Measurements from ENCODE around the gene LAMTOR2. TPM values are rescaled to one million over a fixed set of nuclear protein-coding genes. Genes with fewer than 3 reads are reported as not detected.
A peak's percentile ranks its signal among the peaks of the same experiment; 100 is the strongest.

The LAMTOR2 gene
- total RNA-seq, 1 experiment from 2014 or later, result 63.4 TPM

GRCh38 chr1:156065871-156066270 lies 11.3 kb downstream of the LAMTOR2 start:
- Histone ChIP-seq H3K9me3 (ENCODE audit: control insufficient read depth, insufficient read depth, low read depth, low read length) (no peaks in the 10 kb centered on the region), H3K27me3 (ENCODE audit: control insufficient read depth, insufficient read depth, low read length) (no peaks in the 10 kb centered on the region), H3K27ac (ENCODE audit: low read length) (no peak overlapping the region), H3K4me3 (ENCODE audit: low read depth in 2 of 2, low read length in 2 of 2) (no peak overlapping the region), H3K36me3 (ENCODE audit: control insufficient read depth, insufficient read depth, low read length) (peaks cover 2% of the 10 kb centered on the region; the same call in 1 of the 2 replicates), H3K4me1 (ENCODE audit: control insufficient read depth, insufficient read depth, low read length) (no peaks in the 10 kb centered on the region)
- DNase-seq (ENCODE audit: low read depth, low spot score) (no peak), ATAC-seq (peak; percentile 23; the same call in 1 of the 2 replicates)
- BruUV-seq (replicated peaks), result no TSS peak
- ChIA-PET CTCF (interaction anchor here (1.1 to 1.5 kb wide), 4 partner anchors 8 to 131 kb away, joined by 3 to 14 read pairs (median 6); no protein-coding TSS in a partner anchor), POLR2A (interaction anchor here (0.5 to 0.6 kb wide), 2 partner anchors 66 to 131 kb away, joined by 3 to 12 read pairs; no protein-coding TSS in a partner anchor)
- intact Hi-C loops (cut with micrococcal nuclease; ENCODE audit: unreplicated experiment), result no loop called here
- TF ChIP-seq TCF7L2 (IDR thresholded peaks at IDR 0.05; ENCODE audit: low read depth, low read length), result no peak
- TF ChIP-seq POLR2AphosphoS5 (IDR thresholded peaks at IDR 0.05; ENCODE audit: low read depth, low read length), result no peak
- no peak for TF ChIP-seq SIN3A (IDR thresholded peaks at IDR 0.05; ENCODE audit: borderline replicate concordance, insufficient read depth, low read depth, low read length)
- no peak for TF ChIP-seq CTCF (IDR thresholded peaks at IDR 0.05)
- TF ChIP-seq REST (IDR thresholded peaks at IDR 0.05; ENCODE audit: insufficient read depth in 1 of 2, low read depth in 2 of 2, low read length in 1 of 2), result no peak
- in situ Hi-C loops (cut with HindIII; ENCODE audit: low pct_unique_long_range_greater_than_20kb, low sequenced_read_pairs), result no loop called here

- BruUV-seq (replicated peaks), result no TSS peak
- DNase-seq (ENCODE audit: low read depth, low spot score) (no peak), ATAC-seq (no peak)
- Histone ChIP-seq H3K4me1 (ENCODE audit: control insufficient read depth, insufficient read depth, low read length) (no peaks in the 10 kb centered on the region), H3K36me3 (ENCODE audit: control insufficient read depth, insufficient read depth, low read length) (no peaks in the 10 kb centered on the region), H3K27ac (ENCODE audit: low read length) (no peak overlapping the region), H3K9me3 (ENCODE audit: control insufficient read depth, insufficient read depth, low read depth, low read length) (no peaks in the 10 kb centered on the region), H3K4me3 (ENCODE audit: low read depth in 2 of 2, low read length in 2 of 2) (no peak overlapping the region), H3K27me3 (ENCODE audit: control insufficient read depth, insufficient read depth, low read length) (no peaks in the 10 kb centered on the region)
- no peak for TF ChIP-seq REST (IDR thresholded peaks at IDR 0.05; ENCODE audit: insufficient read depth in 1 of 2, low read depth in 2 of 2, low read length in 1 of 2)
- no peak for TF ChIP-seq SIN3A (IDR thresholded peaks at IDR 0.05; ENCODE audit: borderline replicate concordance, insufficient read depth, low read depth, low read length)
- TF ChIP-seq POLR2AphosphoS5 (IDR thresholded peaks at IDR 0.05; ENCODE audit: low read depth, low read length), result no peak
- no peak for TF ChIP-seq CTCF (IDR thresholded peaks at IDR 0.05)
- TF ChIP-seq TCF7L2 (IDR thresholded peaks at IDR 0.05; ENCODE audit: low read depth, low read length), result no peak
- POLR2A ChIA-PET, result no interaction called here
- CTCF ChIA-PET, result interaction anchor here (0.6 to 1.3 kb wide), 3 partner anchors 9 to 129 kb away, joined by 3 to 14 read pairs (median 3); no protein-coding TSS in a partner anchor
- in situ Hi-C loops (cut with HindIII; ENCODE audit: low pct_unique_long_range_greater_than_20kb, low sequenced_read_pairs), result no loop called here
- intact Hi-C loops (cut with micrococcal nuclease; ENCODE audit: unreplicated experiment), result no loop called here
These were observed 12.7 kb downstream of the LAMTOR2 start for GRCh38 chr1:156067262-156067661.
